HepG2 (cell line): ENCODE data around the gene SHPK.

Experiments
- CTCF ChIP-seq: sonication (generic); formaldehyde crosslinking; IDR thresholded peaks from 2 replicates; pipeline ENCODE4 v1.5.0; 2020; ENCODE audit warnings: mild to moderate bottlenecking, missing genetic modification reagents, moderate library complexity
- FOXA3 ChIP-seq: IDR thresholded peaks from 2 replicates; pipeline ENCODE4 v1.6.1; 2016; ENCODE audit warnings: missing genetic modification reagents, missing compliant biosample characterization
- HMGXB4 ChIP-seq, 2 experiments: sonication (generic) in 1 of 2; formaldehyde crosslinking in 1 of 2; IDR thresholded peaks; 2 replicates each; pipeline versions ENCODE4 v1.4.0 to v1.6.1; 2018 to 2020; ENCODE audit warnings: missing genetic modification reagents in 2 of 2, borderline replicate concordance in 1 of 2, low read depth in 1 of 2, mild to moderate bottlenecking in 1 of 2, missing biosample characterization in 1 of 2
- MAFF ChIP-seq: IDR thresholded peaks from 2 replicates; pipeline ENCODE4 v1.6.1; 2011; ENCODE audit warnings: low read depth, low read length, improper control_type of control experiment
- MATR3 ChIP-seq: sonication (generic); formaldehyde crosslinking; IDR thresholded peaks from 2 replicates; pipeline ENCODE4 v1.4.0; 2020; ENCODE audit warnings: missing genetic modification reagents
- POLR2A ChIP-seq, 2 experiments: IDR thresholded peaks; 2 replicates each; pipeline ENCODE4 v1.6.1; 2011; ENCODE audit warnings: low read depth in 2 of 2, low read length in 2 of 2, mild to moderate bottlenecking in 1 of 2, moderate library complexity in 1 of 2; ENCODE audit not compliant: insufficient read depth in 1 of 2
- POLR2AphosphoS5 ChIP-seq: IDR thresholded peaks from 2 replicates; pipeline ENCODE4 v1.6.1; 2012; ENCODE audit warnings: low read depth, low read length
- SIN3A ChIP-seq: IDR thresholded peaks from 2 replicates; pipeline ENCODE4 v1.6.1; 2011; ENCODE audit warnings: low read depth, mild to moderate bottlenecking, control low read depth, low read length, borderline replicate concordance
- SUZ12 ChIP-seq: fragments of 150-350 bp; IDR thresholded peaks from 2 replicates; pipeline ENCODE4 v1.6.1; 2014; ENCODE audit warnings: low read depth, low read length
- ZBTB37 ChIP-seq: sonication (generic); formaldehyde crosslinking; IDR thresholded peaks from 2 replicates; pipeline ENCODE4 v1.4.0; 2020; ENCODE audit warnings: mild to moderate bottlenecking, missing genetic modification reagents
- ZNF33A ChIP-seq: sonication (generic); formaldehyde crosslinking; IDR thresholded peaks from 2 replicates; pipeline ENCODE4 v1.5.1; 2020; ENCODE audit warnings: missing genetic modification reagents, mild to moderate bottlenecking, moderate library complexity, borderline replicate concordance
- ZNF362 ChIP-seq: sonication (generic); formaldehyde crosslinking; IDR thresholded peaks from 2 replicates; pipeline ENCODE4 v1.4.0; 2020; ENCODE audit warnings: missing genetic modification reagents, mild to moderate bottlenecking, borderline replicate concordance

DNA sequence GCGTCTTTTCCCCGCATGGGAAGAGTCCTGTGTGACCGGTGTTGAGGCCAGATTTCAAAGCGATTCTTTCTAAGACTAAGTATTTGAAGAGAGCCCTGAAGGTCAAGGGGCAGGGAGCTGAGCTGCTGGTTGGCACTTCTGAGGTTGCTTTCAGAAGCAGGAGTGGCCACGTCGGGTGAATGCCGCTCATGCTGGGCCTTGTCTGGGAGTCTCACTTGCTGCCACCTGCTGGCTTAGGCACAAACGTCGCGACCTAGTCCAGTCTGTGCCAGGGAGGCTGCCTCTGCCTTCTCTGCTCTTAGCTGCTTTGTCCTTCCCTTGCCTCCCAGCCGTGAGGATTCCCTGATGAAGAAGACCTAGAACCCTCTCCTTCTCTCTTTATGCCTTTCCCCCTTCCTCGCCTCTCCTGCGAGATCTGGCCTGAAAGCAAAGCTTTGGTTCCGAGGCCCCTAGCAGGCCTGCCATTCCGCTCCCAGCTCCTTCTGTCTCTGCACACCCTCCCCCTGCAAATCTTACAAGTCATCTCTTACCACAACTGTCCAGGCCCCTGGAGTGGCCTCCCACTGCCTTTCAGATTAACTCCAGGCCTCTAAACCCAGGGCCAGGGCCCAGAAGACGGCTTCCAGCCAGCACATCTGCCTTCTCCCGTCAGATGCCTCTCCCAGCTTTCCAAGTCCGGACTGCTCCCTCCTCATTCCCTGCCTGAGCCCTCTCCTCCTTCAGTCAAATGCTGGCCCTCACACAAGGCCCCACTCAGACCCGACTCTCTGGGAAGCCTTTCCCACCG lies 11.9 kb upstream of the SHPK start:
- TF ChIP-seq ZBTB37 (CRISPR knock-in tag) (no peak), POLR2A (IDR thresholded peaks at IDR 0.05; ENCODE audit: insufficient read depth in 1 of 2, low read depth in 2 of 2, low read length in 2 of 2) (no peak), SUZ12 (no peak), POLR2AphosphoS5 (no peak), SIN3A (no peak), ZNF362 (no peak), MATR3 (CRISPR knock-in tag) (no peak), MAFF (no peak), HMGXB4 (CRISPR knock-in tag; IDR thresholded peaks at IDR 0.05; ENCODE audit: borderline replicate concordance in 1 of 2, low read depth in 1 of 2) (0 out of 4 replicates have a peak, but pooled peaks of 1 of the 2 experiments have one; percentile 37), CTCF (CRISPR knock-in tag) (peak; percentile 86), FOXA3 (CRISPR knock-in tag) (no peak), ZNF33A (CRISPR knock-in tag) (no peak)
